ENCODE results near the gene LCE1F.

GRCh38 chr1:152761609-152762213, 13.2 kb upstream of the LCE1F start:
- no peak for TF ChIP-seq NR1H2 (CRISPR knock-in tag; IDR thresholded peaks at IDR 0.05)
- TF ChIP-seq FOXP1 (CRISPR knock-in tag; IDR thresholded peaks at IDR 0.05; ENCODE audit: borderline replicate concordance), result no peak
- no peak for TF ChIP-seq CTCF (IDR thresholded peaks at IDR 0.05)
- no peak for TF ChIP-seq GTF2I (CRISPR knock-in tag; conservative IDR thresholded peaks at IDR 0.05)
- TF ChIP-seq NR3C1 (CRISPR knock-in tag; conservative IDR thresholded peaks at IDR 0.05; ENCODE audit: low read depth), result no peak
- TF ChIP-seq IRF2 (CRISPR knock-in tag; IDR thresholded peaks at IDR 0.05; ENCODE audit: borderline replicate concordance, low read depth), result no peak
- TF ChIP-seq RELA (CRISPR knock-in tag; IDR thresholded peaks at IDR 0.05; ENCODE audit: borderline replicate concordance), result no peak
- TF ChIP-seq HMGXB4 (CRISPR knock-in tag; IDR thresholded peaks at IDR 0.05), result no peak
- TF ChIP-seq MAX (CRISPR knock-in tag; IDR thresholded peaks at IDR 0.05), result no peak

All from WTC11 (cell line).